Epidermal melanocyte (primary cell): ENCODE data around the gene BTAF1.
"Not testable (repeated sequence)": the region's sequence is repeated elsewhere in the genome, so short reads cannot be mapped to it uniquely, and the experiment has no call there.

Experiments used
- DNase-seq: peaks from one replicate; pipeline ENCODE4 v3.0.0; 2011; ENCODE audit warnings: low spot score; ENCODE audit not compliant: insufficient read length

The BTAF1 gene

DNA sequence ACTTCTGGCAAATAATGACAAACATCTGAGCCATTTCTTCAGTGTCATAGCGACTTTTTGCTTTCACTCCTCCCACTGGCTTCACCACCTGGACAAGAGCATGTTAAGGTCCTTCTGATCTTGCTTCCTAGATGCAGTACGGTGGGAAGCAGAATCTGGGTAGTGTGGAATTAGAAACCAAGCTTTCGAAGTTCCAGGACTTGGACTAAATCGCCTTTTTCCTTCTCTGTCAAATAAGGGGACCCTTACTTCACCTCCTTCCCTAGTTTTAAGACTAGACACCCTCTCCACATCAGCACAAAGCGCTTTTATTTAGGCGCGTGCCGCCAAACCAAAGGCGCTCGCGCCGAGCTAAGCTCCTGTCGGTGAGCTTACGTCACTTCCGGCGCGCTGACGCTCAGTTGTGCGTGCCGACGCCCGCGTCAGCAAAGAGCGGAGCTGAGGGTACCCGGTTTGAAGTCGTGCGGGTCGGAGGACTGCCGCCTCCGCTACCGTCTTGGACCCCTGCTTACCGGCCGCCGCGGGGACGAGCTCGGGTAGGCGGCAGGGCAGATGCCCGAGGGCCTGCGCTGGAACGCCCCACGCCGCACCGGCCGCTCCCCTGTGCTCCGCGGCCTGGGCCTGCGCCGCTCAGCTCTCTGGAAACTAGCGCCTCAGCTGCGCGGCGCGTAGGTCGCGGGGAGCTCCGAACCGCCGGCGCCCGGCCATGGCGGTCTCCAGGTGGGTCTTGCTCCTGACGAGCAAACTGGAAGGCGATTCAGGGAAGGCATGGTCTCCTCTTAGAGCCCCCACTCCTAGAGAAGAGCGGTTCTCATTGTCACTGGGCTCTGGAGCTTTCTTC, at the start of gene BTAF1:
TSS of gene BTAF1 (plus strand) at position 400 of the 841 bp plus-strand sequence. CDS start at position 707, 307 bp downstream.
- peak; percentile 78 for DNase-seq

DNA sequence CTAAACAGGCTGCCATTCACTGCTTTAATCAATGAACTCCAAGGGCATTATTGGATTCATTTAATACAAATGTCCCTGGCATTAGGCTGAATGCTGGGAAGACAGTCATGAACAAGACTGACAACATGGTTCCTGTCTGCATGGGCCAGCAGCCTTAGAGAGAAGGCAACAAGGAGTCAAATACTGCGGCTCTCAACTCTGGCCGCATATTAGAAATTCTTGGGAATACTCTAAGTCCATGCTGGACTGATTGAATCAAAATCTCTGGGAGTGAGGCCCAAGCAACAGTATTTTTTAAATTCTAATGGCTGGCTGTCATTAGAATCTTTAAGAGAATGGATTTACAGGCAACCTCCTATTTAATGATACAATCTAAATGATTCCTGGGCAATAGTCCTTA, 48.4 kb upstream of the BTAF1 start:
- DNase-seq: no peak

DNA sequence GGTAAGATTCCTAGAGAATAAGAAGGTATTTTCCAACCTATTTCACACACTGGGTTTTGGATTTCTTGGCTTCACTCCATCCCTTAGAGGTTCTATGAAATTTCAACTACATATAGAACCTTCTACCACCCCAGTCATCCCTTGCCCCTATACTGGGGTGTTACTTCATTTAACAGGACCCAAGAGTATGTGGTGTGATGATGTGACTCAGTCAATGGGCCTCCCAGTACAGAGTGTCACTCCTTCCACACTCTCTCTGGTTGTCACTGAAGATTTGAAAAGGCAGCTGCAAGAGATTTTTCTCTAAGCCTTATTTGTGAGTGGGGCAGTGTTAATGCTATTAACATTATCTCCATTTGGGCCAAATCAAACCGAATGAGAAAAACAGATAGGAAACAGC, 47.8 kb upstream of the BTAF1 start:
- no peak for DNase-seq

DNA sequence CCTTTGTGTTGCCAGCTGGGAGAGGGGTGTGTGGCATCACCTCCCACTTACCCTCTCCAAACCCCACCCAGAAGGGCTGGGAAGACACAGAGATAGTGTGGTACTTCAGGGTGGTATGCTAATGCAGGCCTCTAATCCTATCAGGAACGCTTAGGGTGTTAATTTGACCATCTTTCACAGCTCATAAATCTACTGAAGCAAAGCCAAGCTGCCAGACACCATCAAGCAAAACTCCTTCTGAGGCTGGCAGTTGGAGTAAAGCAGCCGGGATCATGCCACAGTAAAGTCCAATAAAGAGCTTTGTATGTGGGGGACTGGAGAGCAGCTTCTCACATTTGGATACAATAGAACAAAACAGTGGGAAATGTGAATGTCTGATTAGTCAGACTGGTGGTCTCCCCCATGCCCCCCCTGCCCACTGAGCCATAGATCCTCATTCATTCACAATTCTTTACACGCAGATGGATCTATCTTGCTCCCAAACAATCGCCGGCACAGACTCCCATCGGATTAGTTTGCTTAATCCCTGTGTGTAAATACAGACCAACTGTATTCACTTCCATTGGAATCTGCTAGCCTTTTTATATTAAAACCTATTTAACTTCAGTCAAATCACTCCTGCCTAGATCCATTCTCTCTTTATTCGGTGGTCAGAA, 43.9 kb upstream of the BTAF1 start:
- DNase-seq: no peak

DNA sequence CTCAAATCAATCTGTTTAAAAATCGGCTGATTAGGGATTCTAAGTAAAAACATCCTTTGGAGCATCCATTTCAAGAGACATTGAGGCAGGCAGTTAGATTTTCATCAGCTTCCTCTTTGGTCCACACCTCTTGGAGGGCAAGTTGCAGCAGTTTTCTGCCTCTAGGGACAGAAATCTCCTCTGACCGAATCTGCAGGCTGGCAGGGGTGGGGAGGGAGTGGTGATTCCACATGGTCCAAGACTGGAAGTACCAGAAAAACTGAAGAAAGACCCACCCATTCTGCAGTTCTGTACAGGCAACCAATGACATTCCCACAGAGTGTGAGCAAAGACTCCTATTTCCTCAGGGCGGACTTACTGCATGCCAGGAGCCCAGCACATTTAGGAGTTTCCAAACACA, 43.3 kb upstream of the BTAF1 start:
- no peak for DNase-seq

DNA sequence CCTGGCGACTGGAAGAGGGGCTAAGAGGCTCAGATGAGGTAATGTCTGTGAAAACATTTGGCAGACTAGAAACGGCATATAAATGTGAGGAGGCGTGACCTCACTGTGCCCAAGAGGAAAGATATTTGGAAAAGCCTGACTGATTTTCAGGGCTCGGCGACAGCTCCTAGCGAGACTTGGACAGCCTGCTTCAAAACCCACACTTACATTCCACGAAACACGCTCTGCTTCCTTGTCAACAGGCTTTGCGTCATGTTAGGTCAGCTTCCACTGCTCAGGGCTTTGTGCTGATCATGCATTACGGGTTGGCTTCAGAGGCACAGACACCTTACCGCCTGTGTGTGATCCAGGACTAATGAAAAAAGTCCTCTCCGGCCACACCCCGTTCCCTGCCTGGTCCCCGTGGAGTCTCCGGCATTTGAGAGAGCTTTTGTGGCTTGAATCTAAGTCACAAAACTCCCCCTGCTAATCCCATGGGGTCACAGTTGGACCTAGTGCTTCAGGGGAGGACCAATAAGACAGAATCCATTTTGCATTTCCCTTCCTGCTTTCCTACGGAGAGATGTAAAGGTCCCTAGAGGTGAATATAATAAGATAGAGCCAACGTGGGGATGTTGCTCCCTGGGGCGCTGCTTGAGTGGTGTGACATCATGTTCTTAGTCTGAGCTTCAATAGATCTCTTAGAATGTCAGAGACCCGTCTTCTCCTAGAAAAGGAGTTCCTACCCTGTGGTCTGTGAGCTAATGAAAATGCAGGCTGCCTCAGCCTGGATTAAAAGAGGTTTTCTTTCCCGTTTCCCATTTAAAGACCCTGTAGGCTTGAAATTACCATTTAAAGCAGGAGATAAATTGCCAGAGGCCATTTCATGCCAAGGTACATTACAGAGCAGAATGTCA, 39.8 kb upstream of the BTAF1 start:
- no peak for DNase-seq

DNA sequence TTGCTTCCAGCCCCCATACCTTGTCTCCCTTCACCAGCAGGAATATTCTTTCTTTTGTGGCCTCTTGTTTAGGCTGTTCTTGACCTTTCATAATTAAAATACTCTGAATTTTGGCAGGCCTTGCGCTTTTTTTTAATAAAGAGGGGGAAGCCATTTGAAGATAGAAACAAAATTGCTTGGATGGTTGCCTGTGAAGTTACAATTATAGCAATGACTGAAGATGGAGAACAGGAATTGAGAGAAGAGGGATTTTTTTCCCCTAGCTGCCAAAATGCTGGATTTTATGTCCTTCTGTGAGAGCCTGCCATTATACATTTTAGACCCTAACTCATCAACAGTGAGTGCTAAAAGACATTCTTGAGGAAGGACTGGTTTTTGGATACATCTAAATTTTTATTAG, 39.0 kb upstream of the BTAF1 start:
- DNase-seq: no peak

DNA sequence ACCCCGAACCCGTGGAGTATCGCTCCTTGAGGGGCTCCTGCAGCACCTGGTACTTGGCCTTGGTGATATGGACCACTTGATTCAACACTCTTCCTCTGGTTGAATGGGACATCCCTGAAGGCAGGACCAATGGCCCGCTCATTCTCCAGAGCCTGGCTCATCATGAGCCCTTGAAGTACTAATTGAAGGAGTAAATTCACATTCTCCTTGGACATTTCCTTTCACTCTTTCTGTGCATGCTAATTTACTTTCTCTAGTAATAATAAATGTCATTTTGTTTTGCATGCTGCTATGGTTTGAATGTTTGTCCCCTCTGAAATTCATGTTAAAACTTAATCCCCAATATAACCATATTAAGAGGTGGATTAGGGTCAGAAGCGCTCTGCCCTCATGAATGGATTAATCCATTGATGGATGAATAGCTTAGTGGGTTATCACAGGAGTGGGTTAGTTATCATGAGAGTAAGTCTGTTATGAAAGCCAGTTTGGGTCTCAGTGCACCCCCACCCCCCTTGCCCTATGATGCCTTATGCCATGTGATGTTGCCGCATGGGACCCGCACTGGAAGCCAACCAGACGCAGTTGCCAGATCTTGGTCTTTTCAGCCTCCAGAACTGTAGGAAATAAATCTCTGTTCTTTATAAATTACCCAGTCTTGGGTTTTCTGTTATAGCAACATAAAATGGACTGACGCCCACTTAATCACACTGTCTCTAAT, 38.0 kb upstream of the BTAF1 start:
- DNase-seq: no peak

DNA sequence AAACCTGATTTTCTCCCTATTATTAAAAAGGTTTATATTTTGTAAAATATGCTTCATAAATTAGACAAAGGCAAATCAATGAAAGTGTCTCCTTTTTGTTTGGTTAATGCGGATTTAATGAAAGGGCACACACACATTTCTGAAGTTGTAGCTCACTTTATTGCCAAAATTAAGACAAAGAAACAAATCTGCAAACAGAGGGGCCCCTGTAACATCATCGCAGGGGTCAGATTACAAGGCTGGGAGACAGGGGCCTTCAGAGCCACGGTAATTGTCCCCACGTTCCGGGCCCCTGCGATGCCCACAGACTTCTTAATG, 36.7 kb upstream of the BTAF1 start:
- DNase-seq: no peak

DNA sequence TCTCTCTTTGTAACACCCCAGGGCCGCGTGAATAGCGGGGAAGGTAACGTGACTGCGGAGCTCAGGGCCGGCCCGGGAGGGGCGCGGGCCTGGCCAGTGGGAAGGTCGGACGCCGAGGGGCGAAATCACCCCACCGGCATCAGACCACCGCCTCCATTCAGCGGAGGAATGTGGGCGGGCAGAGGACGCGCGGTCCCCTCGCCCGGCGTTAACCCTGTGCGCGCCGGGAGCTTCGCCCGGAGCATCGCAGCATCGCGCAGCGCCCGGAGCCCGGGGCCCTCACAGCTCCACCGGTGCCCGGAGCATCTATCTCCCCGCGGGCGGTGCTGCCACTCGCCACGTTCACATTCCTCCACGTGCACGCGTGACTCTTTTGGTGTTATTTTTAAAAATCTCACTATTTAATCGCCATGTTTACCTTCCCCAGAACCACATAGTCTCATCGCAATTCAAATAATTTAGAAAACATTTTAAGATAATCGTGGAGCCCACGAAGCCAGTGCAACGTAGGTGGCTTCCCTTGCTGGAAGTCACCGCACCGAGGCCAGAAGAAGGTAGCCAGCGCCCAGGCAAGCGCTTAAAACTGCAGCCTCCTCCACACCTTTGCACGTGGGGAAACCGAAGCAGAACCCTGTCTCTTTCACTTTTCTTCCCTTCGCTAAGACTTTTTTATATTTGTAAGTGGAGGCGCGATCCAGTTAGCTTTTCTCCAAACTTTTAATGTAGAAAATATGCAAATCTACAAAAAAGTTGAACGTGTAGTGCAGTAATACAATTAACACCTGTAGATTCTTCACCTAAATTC, 36.1 kb upstream of the BTAF1 start:
- no peak for DNase-seq

DNA sequence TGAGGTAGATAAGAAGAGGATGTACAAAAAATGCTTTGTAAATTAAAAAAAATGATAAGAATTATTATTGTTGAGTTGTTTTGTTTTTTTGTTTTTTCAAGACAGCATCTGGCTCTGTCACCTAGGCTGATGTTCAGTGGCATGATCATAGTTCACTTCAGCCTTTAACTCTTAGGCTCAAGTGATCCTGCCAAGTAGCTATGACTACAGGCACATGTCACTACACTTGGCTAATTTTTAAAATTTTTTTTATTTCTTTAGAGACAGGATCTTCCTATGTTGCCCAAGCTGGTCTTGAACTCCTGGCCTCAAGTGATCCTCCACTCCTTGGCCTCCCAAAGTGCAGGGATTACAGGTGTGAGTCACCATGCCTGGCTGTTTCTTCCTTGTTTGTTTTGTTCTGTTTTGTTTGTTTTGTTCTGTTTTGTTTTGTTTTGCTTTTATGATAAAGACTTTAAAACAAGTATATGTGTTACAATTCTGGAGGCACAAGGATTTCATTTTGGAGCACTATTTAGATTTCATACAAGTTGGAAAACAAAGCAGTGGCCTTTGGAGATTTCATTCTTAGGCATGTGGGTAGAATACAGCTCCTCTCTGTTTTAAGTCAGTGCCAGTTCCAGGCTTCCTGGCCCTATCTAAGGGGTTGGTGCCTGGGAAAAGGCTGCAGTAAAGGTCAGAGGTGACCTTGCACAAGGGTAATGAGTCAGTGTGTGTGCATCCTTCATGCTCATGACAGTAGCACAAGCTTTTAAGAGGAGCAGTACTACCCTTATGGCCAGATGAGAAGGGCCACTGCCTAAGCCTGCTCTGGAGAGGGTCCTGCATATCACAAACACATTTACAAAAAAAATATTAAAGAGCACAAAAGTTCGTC, 32.2 kb upstream of the BTAF1 start:
- DNase-seq: no peak

DNA sequence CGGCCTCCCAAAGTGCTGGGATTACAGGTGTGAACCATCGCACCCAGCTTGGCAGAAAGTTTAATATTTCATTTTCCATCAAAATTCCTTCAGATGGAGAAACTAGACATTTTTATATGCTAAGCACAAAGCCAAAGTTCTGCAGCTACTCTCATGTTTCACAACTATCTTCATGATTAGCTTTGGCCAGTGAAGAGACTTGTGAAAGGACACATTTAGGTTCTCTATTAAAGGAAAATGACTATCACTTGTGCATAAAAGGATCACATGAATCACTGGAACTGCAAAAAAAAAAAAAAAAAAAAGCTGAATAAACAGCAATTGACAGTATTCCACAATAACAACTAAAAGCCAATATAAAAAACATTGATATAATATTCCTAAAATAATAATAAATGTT, 30.5 kb upstream of the BTAF1 start:
- no peak for DNase-seq

DNA sequence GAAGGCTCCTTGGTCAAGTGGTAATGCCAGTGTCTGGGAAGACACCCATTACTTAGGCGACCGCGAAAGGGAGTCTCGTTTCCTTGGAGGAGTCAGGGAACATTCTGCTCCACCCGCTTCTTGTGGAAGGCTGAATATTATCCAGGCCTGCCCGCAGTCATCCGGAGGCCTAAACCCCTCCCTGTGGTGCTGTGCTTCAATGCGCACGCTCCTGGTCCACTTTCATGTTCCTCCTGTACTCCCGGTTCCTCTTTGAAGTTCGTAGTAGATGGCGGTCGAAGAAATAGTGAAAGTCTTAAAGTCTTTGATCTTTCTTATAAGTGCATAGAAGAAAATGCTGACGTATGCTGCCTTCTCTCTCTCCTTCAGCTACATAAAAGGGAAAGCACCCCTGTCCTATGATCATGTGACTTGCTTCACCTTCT, 29.3 kb upstream of the BTAF1 start:
- DNase-seq: not testable (repeated sequence)

DNA sequence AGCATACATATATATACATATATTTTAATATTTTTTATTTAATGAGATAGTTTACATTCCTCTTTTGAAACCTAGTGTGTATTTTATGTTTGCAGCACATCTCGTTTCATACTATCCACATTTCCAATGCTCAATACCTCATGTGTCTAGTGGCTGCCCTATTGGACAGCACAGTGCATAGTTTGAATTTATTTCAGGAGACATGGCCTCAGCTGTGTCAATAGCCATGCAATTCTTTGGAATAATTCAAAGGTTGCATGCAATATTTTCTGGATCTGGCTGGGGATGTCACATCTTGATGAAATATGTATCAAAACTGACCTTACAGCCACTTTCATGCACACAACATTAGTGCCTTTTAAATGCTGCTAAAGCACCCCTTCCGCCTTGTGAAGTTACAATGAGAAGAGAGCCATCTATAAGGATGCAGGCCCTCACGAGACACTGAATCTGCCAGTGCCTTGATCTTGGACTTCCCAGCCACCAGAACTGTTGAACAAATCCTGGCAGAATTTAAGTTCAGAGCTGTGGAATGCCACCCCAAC, 27.3 kb upstream of the BTAF1 start:
- DNase-seq: no peak

DNA sequence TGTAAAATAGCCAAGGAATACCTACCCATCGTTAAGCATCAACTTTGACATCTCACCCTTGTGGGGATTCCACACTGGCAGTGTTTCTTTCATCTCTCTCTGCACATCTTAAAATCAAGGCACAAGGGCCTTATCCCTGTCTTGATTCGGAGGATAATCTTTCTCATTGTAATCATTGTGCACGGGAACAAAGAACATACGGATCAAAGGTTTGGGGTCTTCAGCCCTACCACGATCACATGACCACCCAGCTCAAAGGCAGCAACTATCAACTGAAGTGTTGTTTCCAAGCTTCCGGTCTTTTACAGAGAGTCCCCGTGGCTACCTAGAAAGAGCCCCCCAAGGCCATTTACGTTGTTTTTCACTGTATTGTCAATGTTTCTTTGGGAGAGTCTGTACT, 26.1 kb upstream of the BTAF1 start:
- no peak for DNase-seq

DNA sequence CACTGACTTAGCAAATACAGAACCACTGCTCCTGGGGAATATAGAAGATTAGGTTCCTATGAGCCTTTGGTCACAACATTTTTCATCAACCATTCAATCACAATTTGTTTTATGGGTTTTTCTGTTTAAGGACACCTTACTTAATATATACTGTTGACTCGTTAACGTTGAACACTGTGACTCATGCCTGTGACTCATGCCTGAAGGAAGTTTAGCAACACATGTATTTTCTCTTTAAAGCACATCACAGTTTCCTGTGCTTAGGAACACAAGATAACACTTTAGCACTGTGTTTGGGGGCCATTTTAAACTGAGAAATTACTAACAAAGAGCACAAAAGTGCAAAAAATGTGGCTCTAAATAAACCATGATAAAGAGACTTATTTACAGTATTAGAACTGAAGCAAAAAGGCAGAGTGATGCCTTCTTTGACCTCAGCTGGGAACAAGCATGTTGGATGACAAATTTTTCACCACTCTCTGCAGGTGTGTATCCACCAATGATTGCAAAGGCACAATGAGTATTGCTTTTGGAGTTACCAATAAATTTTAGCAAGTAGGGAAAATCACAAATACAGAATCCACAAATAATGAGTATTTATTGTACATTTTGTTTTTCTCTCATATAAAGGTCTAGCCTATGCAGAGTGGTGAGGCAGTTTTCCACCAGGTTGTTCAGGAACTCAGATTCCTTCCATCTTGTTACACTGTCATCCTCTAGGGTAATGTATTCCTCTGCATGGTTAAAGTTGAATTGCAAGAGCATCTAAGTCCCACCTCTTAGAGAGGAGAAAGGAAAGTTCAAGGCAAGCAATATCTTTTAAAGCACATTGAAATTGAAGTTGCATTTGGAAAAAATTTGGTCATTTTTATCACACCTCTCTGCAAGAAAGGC, 21.5 kb upstream of the BTAF1 start:
- DNase-seq: no peak

DNA sequence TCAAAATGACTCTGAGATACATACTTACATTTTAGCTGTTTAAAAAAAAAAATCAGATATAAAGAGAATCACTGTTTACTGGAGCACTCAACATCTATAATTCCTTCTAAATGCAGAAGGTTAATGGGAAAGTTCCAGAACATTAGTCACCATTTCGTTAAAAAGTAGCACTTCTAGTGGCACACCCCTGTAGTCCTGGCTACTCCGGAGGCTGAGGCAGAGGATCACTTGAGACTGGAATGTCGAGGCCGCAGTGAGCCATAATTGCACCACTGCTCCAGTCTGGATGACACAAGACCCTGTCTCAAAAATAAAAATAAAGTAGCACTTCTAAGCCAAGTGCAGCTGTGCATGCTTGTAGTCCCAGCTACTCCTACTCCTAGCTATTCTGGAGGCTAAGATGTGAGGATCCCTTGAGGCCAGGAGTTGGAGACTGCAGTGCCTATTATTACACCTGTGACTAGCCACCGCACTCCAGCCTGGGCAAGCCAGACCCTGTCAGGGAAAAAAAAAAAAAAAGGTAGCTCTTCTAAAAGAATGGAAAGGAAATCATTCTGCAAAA, 16.5 kb upstream of the BTAF1 start:
- DNase-seq: no peak

DNA sequence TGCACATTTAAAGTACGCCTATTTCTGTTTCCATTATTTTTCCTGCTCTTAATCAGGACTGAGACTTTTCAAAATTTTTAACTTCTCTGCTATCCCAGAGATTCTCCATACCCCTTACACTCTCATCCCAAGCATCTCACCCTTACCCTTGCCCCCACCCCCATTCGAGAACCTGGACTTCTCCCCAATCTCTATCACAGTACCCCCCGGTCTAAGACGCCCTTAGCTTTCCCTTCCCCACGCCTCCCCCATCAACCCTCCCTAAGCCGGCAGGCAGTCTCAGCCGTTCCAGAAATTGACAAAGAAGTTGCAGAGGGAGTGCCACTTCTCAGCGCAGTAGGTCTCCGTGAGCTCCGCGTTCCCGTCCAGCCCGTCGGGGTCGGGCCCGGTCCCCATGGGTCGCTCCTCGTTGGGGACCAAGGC, 15.6 kb upstream of the BTAF1 start:
- no peak for DNase-seq
